SK-N-DZ (cell line): ENCODE measurements around the gene C12orf57.
A peak's percentile ranks its signal among the peaks of the same experiment; 100 is the strongest.

ENCODE experiments used
- DNase-seq: peaks from one replicate; pipeline ENCODE4 v3.0.0-alpha.2; 2015; ENCODE audit warnings: low spot score

Gene C12orf57

GRCh38 chr12:6917491-6918231 lies 26.2 kb upstream of the C12orf57 start:
- no peak for DNase-seq

GRCh38 chr12:6919588-6919987 lies 24.2 kb upstream of the C12orf57 start:
- no peak for DNase-seq

- no peak for DNase-seq
Observed at GRCh38 chr12:6921539-6921938, 22.3 kb upstream of the C12orf57 start.

- no peak for DNase-seq
Observed at GRCh38 chr12:6921996-6922946, 21.6 kb upstream of the C12orf57 start.

- DNase-seq, result no peak
Observed at GRCh38 chr12:6923003-6923732, 20.7 kb upstream of the C12orf57 start.

GRCh38 chr12:6923851-6924250 lies 20.0 kb upstream of the C12orf57 start:
- DNase-seq, result no peak

GRCh38 chr12:6925239-6925539 lies 18.6 kb upstream of the C12orf57 start:
- no peak for DNase-seq

GRCh38 chr12:6925540-6926279 lies 18.1 kb upstream of the C12orf57 start:
- no peak for DNase-seq

GRCh38 chr12:6927379-6928021 lies 16.3 kb upstream of the C12orf57 start, which contains the start of gene ATN1:
TSS of gene ATN1 (plus strand) at chr12:6927959. CDS start at chr12:6934002, 6,043 bp downstream.
- DNase-seq, result peak; percentile 86

GRCh38 chr12:6928022-6928702 lies 15.7 kb upstream of the C12orf57 start:
- no peak for DNase-seq

GRCh38 chr12:6928703-6929407 lies 15.0 kb upstream of the C12orf57 start:
- no peak for DNase-seq

- DNase-seq, result no peak
Observed at GRCh38 chr12:6929466-6930452, 14.1 kb upstream of the C12orf57 start.

- no peak for DNase-seq
Observed at GRCh38 chr12:6932766-6933165, 11.1 kb upstream of the C12orf57 start.

GRCh38 chr12:6934110-6934509 lies 9.7 kb upstream of the C12orf57 start:
- DNase-seq, result no peak

- no peak for DNase-seq
Observed at GRCh38 chr12:6935371-6936193, 8.2 kb upstream of the C12orf57 start.

GRCh38 chr12:6936194-6936635 lies 7.6 kb upstream of the C12orf57 start:
- DNase-seq, result no peak
